Measurements from ENCODE around the gene HMCN2. TPM values are rescaled to one million over a fixed set of nuclear protein-coding genes. Genes with fewer than 3 reads are reported as not detected.

Gene HMCN2
- total RNA-seq, 2 experiments from 2014 or later, result not detected

GRCh38 chr9:130245474-130245873 lies 20.1 kb upstream of the HMCN2 start:
- Histone ChIP-seq H2AFZ (ENCODE audit: low read length) (no peak overlapping the region), H3K36me3 (ENCODE audit: insufficient read depth, low read length) (no peaks in the 10 kb centered on the region), H3K9me3 (ENCODE audit: low read length) (no peaks in the 10 kb centered on the region), H3K79me2 (ENCODE audit: insufficient read depth, low read depth, low read length) (no peaks in the 10 kb centered on the region), H3K9me2 (ENCODE audit: insufficient read depth, low read length) (no peaks in the 10 kb centered on the region), H3K4me2 (ENCODE audit: low read length) (no peak overlapping the region), H3K4me1 (ENCODE audit: insufficient read depth, low read length, poor library complexity, severe bottlenecking) (peaks cover 9% of the 10 kb centered on the region), H3K27ac (ENCODE audit: low read depth, low read length, poor library complexity, severe bottlenecking) (no peak overlapping the region), H4K20me1 (ENCODE audit: insufficient read depth, low read length) (no peaks in the 10 kb centered on the region), H3K4me3 (ENCODE audit: low read depth, low read length, poor library complexity, severe bottlenecking) (no peak overlapping the region)
- ChIA-PET CTCF (ENCODE audit: unreplicated experiment) (no interaction called here), POLR2A (no interaction called here)
- no peak for DNase-seq (ENCODE audit: low spot score)
- TF ChIP-seq, protein P1, sequence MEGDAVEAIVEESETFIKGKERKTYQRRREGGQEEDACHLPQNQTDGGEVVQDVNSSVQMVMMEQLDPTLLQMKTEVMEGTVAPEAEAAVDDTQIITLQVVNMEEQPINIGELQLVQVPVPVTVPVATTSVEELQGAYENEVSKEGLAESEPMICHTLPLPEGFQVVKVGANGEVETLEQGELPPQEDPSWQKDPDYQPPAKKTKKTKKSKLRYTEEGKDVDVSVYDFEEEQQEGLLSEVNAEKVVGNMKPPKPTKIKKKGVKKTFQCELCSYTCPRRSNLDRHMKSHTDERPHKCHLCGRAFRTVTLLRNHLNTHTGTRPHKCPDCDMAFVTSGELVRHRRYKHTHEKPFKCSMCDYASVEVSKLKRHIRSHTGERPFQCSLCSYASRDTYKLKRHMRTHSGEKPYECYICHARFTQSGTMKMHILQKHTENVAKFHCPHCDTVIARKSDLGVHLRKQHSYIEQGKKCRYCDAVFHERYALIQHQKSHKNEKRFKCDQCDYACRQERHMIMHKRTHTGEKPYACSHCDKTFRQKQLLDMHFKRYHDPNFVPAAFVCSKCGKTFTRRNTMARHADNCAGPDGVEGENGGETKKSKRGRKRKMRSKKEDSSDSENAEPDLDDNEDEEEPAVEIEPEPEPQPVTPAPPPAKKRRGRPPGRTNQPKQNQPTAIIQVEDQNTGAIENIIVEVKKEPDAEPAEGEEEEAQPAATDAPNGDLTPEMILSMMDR (conservative IDR thresholded peaks at IDR 0.05; ENCODE audit: low read length), result no peak
- TF ChIP-seq EZH2phosphoT487 (IDR thresholded peaks at IDR 0.05; ENCODE audit: borderline replicate concordance, low read depth, low read length), result no peak
- no TSS peak for BruUV-seq (replicated peaks)
- intact Hi-C loops (cut with micrococcal nuclease; ENCODE audit: unreplicated experiment), result no loop called here

DNA sequence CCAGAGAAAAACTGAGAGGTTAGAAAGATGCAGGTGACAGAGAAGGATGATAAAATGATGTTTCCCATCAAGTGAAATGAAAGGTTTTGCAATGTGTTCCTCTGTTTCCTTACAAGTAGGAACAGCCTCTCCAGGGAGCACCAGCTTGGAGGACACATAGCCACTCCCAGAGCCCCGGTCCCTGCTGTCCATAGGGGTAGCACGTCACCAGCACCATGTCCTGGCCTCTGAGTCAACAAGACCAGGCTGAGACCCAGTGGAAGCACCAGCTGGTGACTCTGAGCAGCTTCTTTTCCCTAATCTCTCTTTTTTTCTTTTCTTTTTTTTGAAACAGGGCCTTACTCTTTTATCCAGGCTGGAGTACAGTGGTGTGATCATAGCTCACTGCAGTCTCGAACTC lies 19.4 kb upstream of the HMCN2 start:
- peaks cover 5% of the 10 kb centered on the region for H3K4me1 ChIP-seq (ENCODE audit: insufficient read depth, low read length, poor library complexity, severe bottlenecking)
- no peak overlapping the region for H3K4me2 ChIP-seq (ENCODE audit: low read length)
- intact Hi-C loops (cut with micrococcal nuclease; ENCODE audit: unreplicated experiment), result no loop called here
- H3K4me3 ChIP-seq (ENCODE audit: low read depth, low read length, poor library complexity, severe bottlenecking), result no peak overlapping the region
- no peaks in the 10 kb centered on the region for H4K20me1 ChIP-seq (ENCODE audit: insufficient read depth, low read length)
- CTCF ChIA-PET (ENCODE audit: unreplicated experiment), result no interaction called here
- no peaks in the 10 kb centered on the region for H3K9me2 ChIP-seq (ENCODE audit: insufficient read depth, low read length)
- no peak for DNase-seq (ENCODE audit: low spot score)
- BruUV-seq (replicated peaks), result no TSS peak
- H3K36me3 ChIP-seq (ENCODE audit: insufficient read depth, low read length), result no peaks in the 10 kb centered on the region
- no peak overlapping the region for H2AFZ ChIP-seq (ENCODE audit: low read length)
- H3K9me3 ChIP-seq (ENCODE audit: low read length), result no peaks in the 10 kb centered on the region
- no peak overlapping the region for H3K27ac ChIP-seq (ENCODE audit: low read depth, low read length, poor library complexity, severe bottlenecking)
- H3K79me2 ChIP-seq (ENCODE audit: insufficient read depth, low read depth, low read length), result no peaks in the 10 kb centered on the region
- POLR2A ChIA-PET, result no interaction called here
- TF ChIP-seq, protein P1 (conservative IDR thresholded peaks at IDR 0.05; ENCODE audit: low read length), result no peak
- no peak for TF ChIP-seq EZH2phosphoT487 (IDR thresholded peaks at IDR 0.05; ENCODE audit: borderline replicate concordance, low read depth, low read length)

DNA sequence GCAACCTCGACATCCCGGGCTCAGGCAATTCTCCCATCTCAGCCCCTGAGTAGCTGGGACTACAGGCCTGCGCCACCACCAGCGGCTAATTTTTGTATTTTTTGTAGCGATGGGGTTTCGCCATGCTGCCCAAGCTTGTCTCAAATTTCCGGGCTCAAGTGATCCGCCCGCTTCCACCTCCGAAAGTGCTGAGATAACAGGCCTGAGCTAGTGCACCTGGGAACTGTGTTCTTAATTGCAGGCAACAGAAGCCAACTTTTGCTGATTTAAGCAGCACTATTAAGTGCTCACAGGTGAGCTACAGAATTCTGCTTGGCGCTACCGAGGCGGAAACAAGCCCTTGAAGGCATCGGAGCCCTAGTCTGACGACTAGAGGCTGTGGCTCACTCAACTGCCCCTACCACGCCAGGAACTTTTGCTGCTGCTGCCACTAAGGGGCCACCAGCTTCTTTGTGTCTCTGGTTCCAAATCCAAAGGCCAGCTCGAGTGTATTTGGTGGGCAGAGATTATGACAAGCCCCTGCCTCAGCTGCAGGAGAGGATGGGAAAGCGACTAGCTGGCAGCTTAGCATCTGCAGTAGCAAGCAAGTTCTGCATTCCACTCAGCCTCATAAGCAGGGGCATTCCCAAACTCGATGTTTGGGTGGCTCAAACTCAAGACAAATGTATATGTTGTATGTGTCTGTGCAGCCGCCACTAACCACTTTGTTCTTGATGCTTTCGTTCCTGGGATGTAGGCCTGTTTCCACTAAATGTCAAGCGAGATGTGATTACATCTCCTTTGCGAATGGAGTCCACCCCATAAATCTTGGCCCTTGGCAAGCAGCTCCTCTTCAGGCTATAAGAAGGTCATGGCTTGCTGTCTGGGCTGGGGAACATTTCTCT lies 10.6 kb upstream of the HMCN2 start:
- no peak for TF ChIP-seq EZH2phosphoT487 (IDR thresholded peaks at IDR 0.05; ENCODE audit: borderline replicate concordance, low read depth, low read length)
- TF ChIP-seq, protein P1 (conservative IDR thresholded peaks at IDR 0.05; ENCODE audit: low read length), result no peak
- H2AFZ ChIP-seq (ENCODE audit: low read length), result no peak overlapping the region
- ChIA-PET CTCF (ENCODE audit: unreplicated experiment) (no interaction called here), POLR2A (no interaction called here)
- no peaks in the 10 kb centered on the region for H4K20me1 ChIP-seq (ENCODE audit: insufficient read depth, low read length)
- intact Hi-C loops (cut with micrococcal nuclease; ENCODE audit: unreplicated experiment), result no loop called here
- H3K4me3 ChIP-seq (ENCODE audit: low read depth, low read length, poor library complexity, severe bottlenecking), result no peak overlapping the region
- no peaks in the 10 kb centered on the region for H3K79me2 ChIP-seq (ENCODE audit: insufficient read depth, low read depth, low read length)
- H3K9me2 ChIP-seq (ENCODE audit: insufficient read depth, low read length), result no peaks in the 10 kb centered on the region
- no peaks in the 10 kb centered on the region for H3K9me3 ChIP-seq (ENCODE audit: low read length)
- BruUV-seq (replicated peaks), result no TSS peak
- H3K4me1 ChIP-seq (ENCODE audit: insufficient read depth, low read length, poor library complexity, severe bottlenecking), result no peaks in the 10 kb centered on the region
- H3K4me2 ChIP-seq (ENCODE audit: low read length), result no peak overlapping the region
- H3K27ac ChIP-seq (ENCODE audit: low read depth, low read length, poor library complexity, severe bottlenecking), result no peak overlapping the region
- no peak for DNase-seq (ENCODE audit: low spot score)
- no peaks in the 10 kb centered on the region for H3K36me3 ChIP-seq (ENCODE audit: insufficient read depth, low read length)

Data from OCI-LY7 (cell line).